WERI-Rb-1 (cell line): ENCODE data around the gene TCEAL3.
"Not testable (repeated sequence)": the region's sequence is repeated elsewhere in the genome, so short reads cannot be mapped to it uniquely, and the experiment has no call there.

Experiments used
- DNase-seq: peaks from one replicate; pipeline ENCODE4 v3.0.0-alpha.2; 2020
- H3K27ac ChIP-seq: fragments of 250-450 bp; sonication (Bioruptor Pico); 2 replicates; pipeline ENCODE4 v1.5.1; 2020; ENCODE audit warnings: mild to moderate bottlenecking, moderate library complexity
- H3K27me3 ChIP-seq: fragments of 250-450 bp; sonication (Bioruptor Pico); 2 replicates; pipeline ENCODE4 v1.5.1; 2021; ENCODE audit warnings: mild to moderate bottlenecking, low read depth, moderate library complexity; ENCODE audit not compliant: insufficient read depth, severe bottlenecking
- H3K36me3 ChIP-seq: fragments of 250-450 bp; sonication (Bioruptor Pico); 2 replicates; pipeline ENCODE4 v1.5.1; 2020; ENCODE audit warnings: mild to moderate bottlenecking, moderate library complexity
- H3K4me3 ChIP-seq: 2 replicates; pipeline ENCODE4 v1.5.1; 2011; ENCODE audit warnings: low read depth, mild to moderate bottlenecking, control low read depth, low read length
- H3K9me3 ChIP-seq: fragments of 250-450 bp; sonication (Bioruptor Pico); 2 replicates; pipeline ENCODE4 v1.5.1; 2021; ENCODE audit warnings: mild to moderate bottlenecking, moderate library complexity; ENCODE audit not compliant: severe bottlenecking
- TF ChIP-seq, protein P1 (sequence below): IDR thresholded peaks from 2 replicates; pipeline ENCODE4 v1.5.1; 2011; ENCODE audit warnings: low read depth, mild to moderate bottlenecking, control low read depth, inconsistent platforms, low read length

The TCEAL3 gene

DNA sequence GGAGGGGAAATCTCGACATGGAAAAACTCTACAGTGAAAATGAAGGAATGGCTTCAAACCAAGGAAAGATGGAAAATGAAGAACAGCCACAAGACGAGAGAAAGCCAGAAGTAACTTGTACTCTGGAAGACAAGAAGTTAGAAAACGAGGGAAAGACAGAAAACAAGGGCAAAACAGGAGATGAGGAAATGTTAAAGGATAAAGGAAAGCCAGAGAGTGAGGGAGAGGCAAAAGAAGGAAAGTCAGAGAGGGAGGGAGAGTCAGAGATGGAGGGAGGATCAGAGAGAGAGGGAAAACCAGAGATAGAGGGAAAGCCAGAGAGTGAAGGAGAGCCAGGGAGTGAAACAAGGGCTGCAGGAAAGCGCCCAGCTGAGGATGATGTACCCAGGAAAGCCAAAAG lies 21.1 kb upstream of the TCEAL3 start:
- H3K27ac ChIP-seq: no peak overlapping the region
- no peak for DNase-seq
- H3K27me3 ChIP-seq: no peaks in the 10 kb centered on the region
- H3K9me3 ChIP-seq: no peaks in the 10 kb centered on the region
- no peaks in the 10 kb centered on the region for H3K36me3 ChIP-seq
- H3K4me3 ChIP-seq: no peak overlapping the region
- TF ChIP-seq, protein P1, sequence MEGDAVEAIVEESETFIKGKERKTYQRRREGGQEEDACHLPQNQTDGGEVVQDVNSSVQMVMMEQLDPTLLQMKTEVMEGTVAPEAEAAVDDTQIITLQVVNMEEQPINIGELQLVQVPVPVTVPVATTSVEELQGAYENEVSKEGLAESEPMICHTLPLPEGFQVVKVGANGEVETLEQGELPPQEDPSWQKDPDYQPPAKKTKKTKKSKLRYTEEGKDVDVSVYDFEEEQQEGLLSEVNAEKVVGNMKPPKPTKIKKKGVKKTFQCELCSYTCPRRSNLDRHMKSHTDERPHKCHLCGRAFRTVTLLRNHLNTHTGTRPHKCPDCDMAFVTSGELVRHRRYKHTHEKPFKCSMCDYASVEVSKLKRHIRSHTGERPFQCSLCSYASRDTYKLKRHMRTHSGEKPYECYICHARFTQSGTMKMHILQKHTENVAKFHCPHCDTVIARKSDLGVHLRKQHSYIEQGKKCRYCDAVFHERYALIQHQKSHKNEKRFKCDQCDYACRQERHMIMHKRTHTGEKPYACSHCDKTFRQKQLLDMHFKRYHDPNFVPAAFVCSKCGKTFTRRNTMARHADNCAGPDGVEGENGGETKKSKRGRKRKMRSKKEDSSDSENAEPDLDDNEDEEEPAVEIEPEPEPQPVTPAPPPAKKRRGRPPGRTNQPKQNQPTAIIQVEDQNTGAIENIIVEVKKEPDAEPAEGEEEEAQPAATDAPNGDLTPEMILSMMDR: no peak

GRCh38 chrX:103592295-103592694 lies 15.5 kb upstream of the TCEAL3 start:
- not testable (repeated sequence) for H3K27me3 ChIP-seq, H3K9me3 ChIP-seq, H3K27ac ChIP-seq, DNase-seq, H3K4me3 ChIP-seq, H3K36me3 ChIP-seq

DNA sequence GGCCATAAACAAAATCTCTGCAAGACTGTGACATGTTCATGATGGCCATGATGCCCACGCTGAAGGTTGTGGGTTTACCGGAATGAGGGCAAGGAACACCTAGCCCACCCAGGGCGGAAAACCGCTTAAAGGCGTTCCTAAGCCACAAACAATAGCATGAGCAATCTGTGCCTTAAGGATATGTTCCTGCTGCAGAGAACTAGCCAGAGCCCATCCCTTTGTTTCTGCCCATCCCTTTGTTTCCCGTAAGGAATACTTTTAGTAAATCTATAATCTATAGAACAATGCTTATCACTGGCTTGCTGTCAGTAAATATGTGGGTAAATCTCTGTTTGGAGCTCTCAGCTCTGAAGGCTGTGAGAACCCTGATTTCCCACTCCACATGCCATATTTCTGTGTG lies 12.6 kb upstream of the TCEAL3 start:
- H3K27me3 ChIP-seq: not testable (repeated sequence)

DNA sequence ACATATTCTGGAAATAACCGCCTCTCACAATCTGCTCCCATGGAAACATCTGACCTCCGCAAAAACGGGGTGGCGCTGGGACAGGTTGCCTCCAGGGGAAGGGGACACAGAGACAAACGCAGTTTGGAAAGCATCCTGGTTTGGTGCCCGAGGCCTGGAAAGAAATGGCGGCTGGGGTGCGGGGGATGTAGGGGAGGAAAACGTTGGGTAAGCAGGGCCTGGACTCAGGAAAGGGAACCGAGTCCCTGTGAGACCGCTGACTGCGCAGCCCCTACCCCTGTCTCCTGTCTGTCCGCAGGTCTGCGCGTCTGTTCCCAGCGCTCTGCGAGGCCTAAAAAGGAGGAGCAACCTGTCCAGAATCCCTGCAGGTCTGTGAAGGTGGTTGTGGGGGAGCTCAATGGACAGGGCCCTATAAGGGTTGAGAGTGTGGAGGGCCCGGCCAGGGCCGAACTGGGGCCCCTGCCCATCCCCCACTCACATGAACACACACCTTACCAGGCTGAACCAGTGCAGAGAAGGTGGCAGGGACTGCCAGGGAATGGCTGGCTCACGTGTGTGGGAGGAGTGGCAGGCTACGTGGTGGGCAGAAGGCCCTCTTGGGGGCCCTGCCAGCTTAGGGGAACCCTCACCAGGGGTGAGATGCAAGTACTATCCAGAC lies 672 bp downstream of the TCEAL3 start:
- H3K27me3 ChIP-seq: peaks cover 3% of the 10 kb centered on the region
- H3K27ac ChIP-seq: peak overlapping the region; percentile 63
- TF ChIP-seq, protein P1: no peak
- no peak for DNase-seq
- no peaks in the 10 kb centered on the region for H3K9me3 ChIP-seq
- H3K4me3 ChIP-seq: peak overlapping the region; percentile 65
- no peaks in the 10 kb centered on the region for H3K36me3 ChIP-seq

More for the DNA sequence above, 12.6 kb upstream of the TCEAL3 start:
- H3K36me3 ChIP-seq, H3K4me3 ChIP-seq, H3K9me3 ChIP-seq, DNase-seq, H3K27ac ChIP-seq: not testable (repeated sequence)

GRCh38 chrX:103610282-103610681 lies 2.5 kb downstream of the TCEAL3 start:
- Histone ChIP-seq H3K27ac (no peak overlapping the region), H3K27me3 (peaks cover 3% of the 10 kb centered on the region), H3K36me3 (no peaks in the 10 kb centered on the region), H3K9me3 (no peaks in the 10 kb centered on the region), H3K4me3 (no peak overlapping the region)
- TF ChIP-seq, protein P1: no peak
- DNase-seq: no peak

- DNase-seq: no peak
- no peaks in the 10 kb centered on the region for H3K27me3 ChIP-seq
- no peak overlapping the region for H3K4me3 ChIP-seq
- no peaks in the 10 kb centered on the region for H3K9me3 ChIP-seq
- TF ChIP-seq, protein P1: no peak
- no peak overlapping the region for H3K27ac ChIP-seq
- no peaks in the 10 kb centered on the region for H3K36me3 ChIP-seq
Measured at GRCh38 chrX:103613362-103613890, 5.7 kb downstream of the TCEAL3 start.

GRCh38 chrX:103614999-103615398 lies 7.2 kb downstream of the TCEAL3 start:
- DNase-seq: no peak
- Histone ChIP-seq H3K27ac (no peak overlapping the region), H3K4me3 (no peak overlapping the region), H3K9me3 (no peaks in the 10 kb centered on the region), H3K27me3 (no peaks in the 10 kb centered on the region), H3K36me3 (no peaks in the 10 kb centered on the region)
- TF ChIP-seq, protein P1: no peak
